ENCODE results near the gene DUS1L.

Gene DUS1L

DNA sequence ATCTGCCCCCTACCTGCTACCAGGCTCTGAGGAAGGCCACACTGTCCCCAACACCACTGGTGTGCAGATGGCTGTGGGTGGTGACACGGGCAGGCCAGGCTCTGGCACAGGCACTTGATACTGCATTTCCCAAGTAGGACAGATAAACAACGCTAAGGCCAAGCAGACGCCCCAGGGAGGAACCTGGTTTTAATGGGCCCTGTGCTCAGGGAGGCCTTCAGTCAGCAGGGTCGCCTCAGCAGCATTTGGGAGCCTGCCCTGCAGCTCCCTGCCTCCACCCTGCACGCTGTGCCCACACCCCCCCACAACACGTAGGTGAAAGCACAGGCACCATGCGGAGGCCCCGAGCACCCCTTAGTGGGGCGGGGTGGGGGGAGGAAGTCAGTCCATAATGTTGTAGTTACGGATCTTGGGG lies 35.7 kb upstream of the DUS1L start:
- in situ Hi-C loops (cut with MboI; ENCODE audit: low sequenced_read_pairs) = no loop called here

GRCh38 chr17:82100502-82101298 lies 35.1 kb upstream of the DUS1L start:
- in situ Hi-C loops (cut with MboI; ENCODE audit: low sequenced_read_pairs) = no loop called here

DNA sequence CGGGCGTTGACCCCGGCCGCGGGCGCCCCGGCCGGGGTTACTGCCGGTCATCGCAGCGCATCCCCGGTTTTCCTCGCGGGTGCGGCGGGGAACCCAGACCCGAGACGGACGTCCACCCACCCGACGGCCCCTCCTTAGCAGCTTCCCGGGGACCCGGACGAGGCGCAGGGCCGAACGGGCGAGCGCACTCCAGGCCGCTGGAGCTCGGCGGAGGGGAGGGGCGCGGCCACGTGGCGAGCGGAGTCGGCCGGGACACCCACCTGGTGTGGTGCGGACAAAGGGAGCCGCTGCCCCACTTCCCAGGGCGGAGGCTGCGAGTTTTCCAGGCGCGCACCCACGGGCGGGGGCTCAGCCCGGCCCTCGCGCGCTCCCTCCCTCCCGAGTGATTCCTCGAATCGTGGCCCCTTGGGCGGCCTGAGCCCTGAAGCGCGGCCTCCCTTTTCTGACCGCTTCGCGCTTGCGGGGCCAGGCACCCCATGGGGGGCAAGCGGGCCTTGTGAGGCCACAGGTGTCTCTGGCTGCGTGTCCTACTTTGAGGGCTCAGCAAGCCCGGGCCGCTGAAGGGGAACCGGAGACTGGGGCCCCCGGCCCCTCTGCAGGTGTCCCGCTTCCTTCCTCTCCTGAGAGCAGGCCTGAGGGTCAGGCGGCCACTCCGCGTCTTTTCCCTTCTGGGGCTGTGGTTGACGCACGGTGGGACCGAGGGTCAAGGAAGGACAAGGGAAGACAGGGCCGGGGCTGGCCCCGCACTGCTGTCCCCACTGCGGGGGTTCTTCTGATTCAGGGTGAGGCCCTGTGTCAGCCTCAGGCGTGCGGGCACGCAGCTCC lies 33.5 kb upstream of the DUS1L start:
- in situ Hi-C loops (cut with MboI; ENCODE audit: low sequenced_read_pairs) = no loop called here

DNA sequence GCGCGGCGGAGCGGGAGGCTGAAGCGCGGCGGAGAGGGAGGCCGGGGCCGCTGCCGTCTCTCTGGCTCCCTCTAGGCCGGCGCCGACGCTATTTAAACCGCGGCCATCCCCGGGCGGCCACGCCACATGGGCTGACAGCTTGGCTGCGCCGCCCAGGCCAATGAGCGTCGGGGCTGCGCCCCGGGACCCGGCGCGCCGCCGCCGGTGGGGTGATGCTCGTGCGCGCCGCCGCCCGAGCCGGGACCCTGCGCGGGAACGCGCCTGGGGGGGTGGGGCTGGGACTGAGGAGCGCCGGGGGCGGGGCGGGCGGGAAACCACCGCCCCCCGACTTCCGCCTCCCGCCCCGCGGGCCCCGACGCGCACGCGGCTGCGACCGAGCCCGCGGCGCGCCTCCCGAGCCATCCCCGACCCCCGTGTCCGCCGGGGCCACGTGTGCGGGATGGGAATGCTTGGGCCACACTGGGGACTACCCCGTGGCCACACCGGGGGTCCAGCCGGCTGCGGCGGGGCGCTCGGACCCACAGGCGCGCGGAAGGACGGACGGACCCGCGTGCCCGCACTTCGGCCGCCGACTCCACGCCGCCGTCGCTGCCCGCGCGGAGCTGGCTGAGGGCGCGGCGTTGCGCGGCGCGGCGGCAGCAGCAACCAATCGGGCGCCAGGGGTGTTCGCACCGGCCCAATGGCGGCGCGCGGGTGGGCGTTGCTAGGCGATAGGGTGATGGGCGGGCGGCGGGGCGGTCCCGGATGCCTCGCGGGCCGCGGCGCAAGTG lies 32.8 kb upstream of the DUS1L start, which contains the start of gene FASN:
Gene FASN, minus strand, starts transcription at position 68 of the 770 bp plus-strand sequence. CDS start 1,791 bp downstream, outside the sequence.
- in situ Hi-C loops (cut with MboI; ENCODE audit: low sequenced_read_pairs) = no loop called here

- in situ Hi-C loops (cut with MboI; ENCODE audit: low sequenced_read_pairs) = no loop called here
These were observed 32.2 kb upstream of the DUS1L start for GRCh38 chr17:82097919-82098168.

GRCh38 chr17:82097184-82097918 lies 31.7 kb upstream of the DUS1L start:
- in situ Hi-C loops (cut with MboI; ENCODE audit: low sequenced_read_pairs) = no loop called here

GRCh38 chr17:82096709-82097183 lies 31.1 kb upstream of the DUS1L start:
- in situ Hi-C loops (cut with MboI; ENCODE audit: low sequenced_read_pairs) = no loop called here

DNA sequence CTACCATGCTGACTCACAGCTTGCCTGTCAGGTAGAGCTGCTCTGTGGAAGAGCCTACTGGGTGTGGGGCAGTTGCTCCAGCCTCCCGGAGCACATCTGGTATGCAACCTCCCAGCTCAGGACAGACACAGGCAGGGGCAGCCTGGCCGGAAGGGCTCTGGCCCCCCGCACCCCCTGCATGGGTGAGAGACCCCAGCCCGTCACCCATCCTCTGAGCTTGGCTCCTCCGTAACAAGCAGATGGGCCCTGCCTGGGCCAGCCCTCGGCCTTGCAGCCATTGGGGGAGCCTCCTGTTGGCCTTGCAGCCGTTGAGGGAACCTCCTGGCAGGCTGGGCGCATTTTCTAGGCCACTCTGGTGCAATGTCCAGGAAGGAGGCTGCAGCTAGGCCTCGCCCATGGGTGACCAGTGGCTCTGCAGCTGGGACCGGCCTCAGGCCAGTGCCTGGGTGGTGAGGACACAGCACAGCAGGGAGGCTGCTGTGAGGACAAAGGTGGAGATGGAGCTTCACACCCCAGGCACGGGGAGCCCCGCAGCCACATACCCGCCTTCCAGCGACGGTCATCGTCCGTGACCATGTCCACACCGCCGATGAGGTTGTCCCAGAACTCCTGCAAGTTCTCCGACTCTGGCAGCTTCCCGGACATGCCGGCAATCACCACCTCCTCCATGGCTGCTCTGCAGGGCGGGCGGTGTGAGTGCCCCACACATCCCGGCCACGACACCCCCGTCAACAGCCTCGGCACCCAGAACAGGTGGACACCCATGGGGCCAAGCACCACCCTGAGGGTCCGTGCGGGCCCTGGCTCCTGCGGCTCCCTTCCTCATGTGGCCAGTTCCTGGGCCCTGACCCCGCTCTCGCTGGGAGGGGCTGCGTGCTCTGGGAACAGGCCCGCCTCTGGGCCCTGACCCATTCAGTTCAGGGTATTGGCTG lies 30.4 kb upstream of the DUS1L start:
- in situ Hi-C loops (cut with MboI; ENCODE audit: low sequenced_read_pairs) = no loop called here

- in situ Hi-C loops (cut with MboI; ENCODE audit: low sequenced_read_pairs) = no loop called here
These were observed 29.6 kb upstream of the DUS1L start for GRCh38 chr17:82094931-82095776.

- in situ Hi-C loops (cut with MboI; ENCODE audit: low sequenced_read_pairs) = no loop called here
These were observed 27.6 kb upstream of the DUS1L start for GRCh38 chr17:82092995-82093751.

- in situ Hi-C loops (cut with MboI; ENCODE audit: low sequenced_read_pairs) = no loop called here
These were observed 27.0 kb upstream of the DUS1L start for GRCh38 chr17:82092628-82092994.

GRCh38 chr17:82092094-82092586 lies 26.5 kb upstream of the DUS1L start:
- in situ Hi-C loops (cut with MboI; ENCODE audit: low sequenced_read_pairs) = no loop called here

DNA sequence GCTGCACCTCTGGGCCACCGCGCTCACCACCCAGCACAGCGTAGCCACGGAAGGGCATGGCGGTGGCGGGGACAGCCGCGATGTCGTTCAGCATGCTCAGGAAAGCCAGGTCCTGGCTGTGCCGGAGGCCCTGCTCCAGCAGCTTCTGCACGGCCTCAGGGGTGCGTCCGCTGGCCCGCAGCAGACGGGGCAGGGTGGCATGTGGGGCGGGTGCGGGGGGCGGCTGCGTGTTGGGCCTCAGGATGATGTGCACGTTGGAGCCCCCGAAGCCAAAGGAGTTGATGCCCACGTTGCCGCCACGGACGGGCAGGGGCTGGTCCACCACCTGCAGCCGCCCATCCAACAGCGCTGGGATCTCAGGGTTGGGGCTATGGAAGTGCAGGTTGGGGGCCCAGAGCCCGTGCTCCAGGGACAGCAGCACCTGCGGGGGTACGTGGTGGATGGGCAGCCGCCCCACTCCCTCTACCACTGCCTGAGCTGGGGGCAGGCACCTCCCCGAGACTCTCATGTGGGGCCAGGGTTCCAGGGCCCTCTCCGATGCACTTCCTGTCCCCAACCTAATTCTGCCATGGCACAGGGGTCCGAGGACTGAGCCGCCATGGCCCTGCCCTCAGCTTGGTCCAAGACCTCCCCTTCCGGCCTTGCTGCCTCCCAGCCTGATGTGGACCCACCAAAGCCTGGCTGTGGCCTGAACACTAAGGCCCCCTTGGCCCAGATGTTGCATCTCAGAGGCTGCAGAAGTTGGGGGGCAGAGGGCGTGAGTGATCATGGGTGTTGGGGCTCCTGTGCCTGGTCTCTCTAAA lies 25.9 kb upstream of the DUS1L start:
- in situ Hi-C loops (cut with MboI; ENCODE audit: low sequenced_read_pairs) = no loop called here

- in situ Hi-C loops (cut with MboI; ENCODE audit: low sequenced_read_pairs) = no loop called here
These were observed 25.1 kb upstream of the DUS1L start for GRCh38 chr17:82090549-82091263.

- in situ Hi-C loops (cut with MboI; ENCODE audit: low sequenced_read_pairs) = no loop called here
These were observed 24.3 kb upstream of the DUS1L start for GRCh38 chr17:82089723-82090548.
